ENCODE results near the gene EMP1. TPM values are rescaled to one million over a fixed set of nuclear protein-coding genes. Genes with fewer than 3 reads are reported as not detected.

Gene EMP1
- total and polyA plus RNA-seq, 2 experiments from 2014 or later: 0.07 to 0.39 TPM

DNA sequence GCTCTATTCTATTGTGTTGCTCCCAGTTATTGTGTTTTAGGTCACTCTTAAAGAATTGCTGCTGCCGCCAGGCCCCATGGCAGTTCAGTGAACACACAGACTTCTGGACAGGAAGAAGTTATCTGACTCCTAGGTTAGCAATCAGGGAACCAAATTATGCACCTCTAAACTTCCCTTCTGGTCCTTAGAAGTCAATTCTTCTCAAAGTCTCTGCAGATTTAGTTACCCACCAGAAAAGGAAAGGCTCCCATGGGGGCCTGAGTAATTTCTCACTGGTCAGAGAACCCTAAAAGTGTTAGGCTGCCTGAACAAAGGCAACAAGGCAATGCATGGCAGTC lies 10.0 kb downstream of the EMP1 start (continued):
- TF ChIP-seq ZNF114 (CRISPR knock-in tag; IDR thresholded peaks at IDR 0.05) (no peak), CREB1 (CRISPR knock-in tag; IDR thresholded peaks at IDR 0.05; ENCODE audit: low read depth) (no peak), STAT1 (IDR thresholded peaks at IDR 0.05; ENCODE audit: unreplicated experiment) (no peak), JUNB (IDR thresholded peaks at IDR 0.05; ENCODE audit: unreplicated experiment) (no peak), ZNF331 (CRISPR knock-in tag; IDR thresholded peaks at IDR 0.05; ENCODE audit: low read depth) (no peak), EZH2phosphoT487 (IDR thresholded peaks at IDR 0.05; ENCODE audit: unreplicated experiment) (no peak), NANOG (IDR thresholded peaks at IDR 0.05; ENCODE audit: borderline replicate concordance) (no peak), POLR2AphosphoS5 (IDR thresholded peaks at IDR 0.05; ENCODE audit: low read depth) (no peak)
- TF ChIP-seq, protein P1, sequence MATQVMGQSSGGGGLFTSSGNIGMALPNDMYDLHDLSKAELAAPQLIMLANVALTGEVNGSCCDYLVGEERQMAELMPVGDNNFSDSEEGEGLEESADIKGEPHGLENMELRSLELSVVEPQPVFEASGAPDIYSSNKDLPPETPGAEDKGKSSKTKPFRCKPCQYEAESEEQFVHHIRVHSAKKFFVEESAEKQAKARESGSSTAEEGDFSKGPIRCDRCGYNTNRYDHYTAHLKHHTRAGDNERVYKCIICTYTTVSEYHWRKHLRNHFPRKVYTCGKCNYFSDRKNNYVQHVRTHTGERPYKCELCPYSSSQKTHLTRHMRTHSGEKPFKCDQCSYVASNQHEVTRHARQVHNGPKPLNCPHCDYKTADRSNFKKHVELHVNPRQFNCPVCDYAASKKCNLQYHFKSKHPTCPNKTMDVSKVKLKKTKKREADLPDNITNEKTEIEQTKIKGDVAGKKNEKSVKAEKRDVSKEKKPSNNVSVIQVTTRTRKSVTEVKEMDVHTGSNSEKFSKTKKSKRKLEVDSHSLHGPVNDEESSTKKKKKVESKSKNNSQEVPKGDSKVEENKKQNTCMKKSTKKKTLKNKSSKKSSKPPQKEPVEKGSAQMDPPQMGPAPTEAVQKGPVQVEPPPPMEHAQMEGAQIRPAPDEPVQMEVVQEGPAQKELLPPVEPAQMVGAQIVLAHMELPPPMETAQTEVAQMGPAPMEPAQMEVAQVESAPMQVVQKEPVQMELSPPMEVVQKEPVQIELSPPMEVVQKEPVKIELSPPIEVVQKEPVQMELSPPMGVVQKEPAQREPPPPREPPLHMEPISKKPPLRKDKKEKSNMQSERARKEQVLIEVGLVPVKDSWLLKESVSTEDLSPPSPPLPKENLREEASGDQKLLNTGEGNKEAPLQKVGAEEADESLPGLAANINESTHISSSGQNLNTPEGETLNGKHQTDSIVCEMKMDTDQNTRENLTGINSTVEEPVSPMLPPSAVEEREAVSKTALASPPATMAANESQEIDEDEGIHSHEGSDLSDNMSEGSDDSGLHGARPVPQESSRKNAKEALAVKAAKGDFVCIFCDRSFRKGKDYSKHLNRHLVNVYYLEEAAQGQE (IDR thresholded peaks at IDR 0.05; ENCODE audit: unreplicated experiment): no peak

DNA sequence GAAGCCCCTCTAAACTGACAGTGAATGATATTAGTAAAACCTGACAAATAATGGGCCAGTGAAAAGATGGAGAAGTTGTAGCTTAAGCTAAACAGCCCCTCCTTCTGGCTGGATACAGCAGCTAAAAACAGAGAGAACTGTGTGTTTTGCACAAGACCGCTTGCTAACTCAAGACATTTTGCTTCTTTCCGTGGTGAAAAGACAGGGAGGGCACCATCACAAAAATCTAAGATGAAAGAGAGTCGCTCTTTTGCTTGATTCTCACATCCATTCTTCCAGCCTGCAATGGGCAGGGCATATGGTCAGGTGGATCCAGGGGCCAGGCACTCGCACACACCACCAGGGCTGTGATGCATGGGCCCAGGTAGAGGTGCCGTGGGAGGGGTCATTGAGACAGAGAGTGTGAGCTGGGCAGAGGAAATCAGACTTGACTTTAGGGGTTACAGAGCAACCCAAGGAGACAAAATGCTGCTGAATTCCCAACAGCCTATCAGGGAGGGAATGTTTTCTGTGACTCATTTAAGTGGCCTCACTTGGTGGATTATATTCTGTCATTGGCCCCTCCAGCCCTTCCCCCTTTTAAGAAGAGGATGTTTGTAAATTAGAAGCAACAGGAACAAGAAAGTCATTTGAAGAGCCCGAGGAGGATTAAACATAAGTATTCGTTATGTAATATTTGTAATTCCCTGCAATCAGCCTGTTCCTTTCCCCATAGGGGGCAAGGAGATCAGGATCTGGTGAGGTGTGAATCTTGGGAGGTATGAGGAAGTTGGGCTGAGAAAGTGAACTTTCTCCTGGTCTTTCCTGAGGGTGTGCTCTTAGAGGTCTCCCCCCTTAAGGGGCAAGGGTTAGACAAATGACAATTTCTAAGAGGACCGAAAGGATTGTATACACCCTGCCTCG lies 12.3 kb downstream of the EMP1 start:
- Mint-ChIP-seq H3K4me3 (no peak overlapping the region), H3K27me3 (ENCODE audit: insufficient read depth, low read depth, poor library complexity) (peaks cover 13% of the 10 kb centered on the region), H3K27ac (0 out of 2 replicates have a peak overlapping the region, but pooled peaks have one; percentile 10), H3K4me1 (peaks cover 55% of the 10 kb centered on the region), H3K36me3 (ENCODE audit: low read depth) (no peaks in the 10 kb centered on the region), H3K9me3 (no peaks in the 10 kb centered on the region)
- 0 out of 2 replicates have a peak overlapping the region, but pooled peaks have one; percentile 7 for H3K4me2 ChIP-seq
- no peaks in the 10 kb centered on the region for H3K79me2 ChIP-seq (replicated peaks; ENCODE audit: insufficient read depth)
- peaks cover 39% of the 10 kb centered on the region for H3K4me1 ChIP-seq (ENCODE audit: insufficient read depth)
- H3K9me2 ChIP-seq (ENCODE audit: insufficient read depth): no peaks in the 10 kb centered on the region
- peak; percentile 64 for ATAC-seq
- peak overlapping the region; percentile 19; the same call in 1 of the 2 replicates for H2AFZ ChIP-seq
- no peaks in the 10 kb centered on the region for H3K27me3 ChIP-seq (ENCODE audit: insufficient read depth)
- DNase-seq (ENCODE audit: low spot score): peak; percentile 70
- H3K27ac ChIP-seq (ENCODE audit: low read depth): no peak overlapping the region
- no peaks in the 10 kb centered on the region for H4K20me1 ChIP-seq (replicated peaks; ENCODE audit: insufficient read depth)
- TF ChIP-seq, protein P2, sequence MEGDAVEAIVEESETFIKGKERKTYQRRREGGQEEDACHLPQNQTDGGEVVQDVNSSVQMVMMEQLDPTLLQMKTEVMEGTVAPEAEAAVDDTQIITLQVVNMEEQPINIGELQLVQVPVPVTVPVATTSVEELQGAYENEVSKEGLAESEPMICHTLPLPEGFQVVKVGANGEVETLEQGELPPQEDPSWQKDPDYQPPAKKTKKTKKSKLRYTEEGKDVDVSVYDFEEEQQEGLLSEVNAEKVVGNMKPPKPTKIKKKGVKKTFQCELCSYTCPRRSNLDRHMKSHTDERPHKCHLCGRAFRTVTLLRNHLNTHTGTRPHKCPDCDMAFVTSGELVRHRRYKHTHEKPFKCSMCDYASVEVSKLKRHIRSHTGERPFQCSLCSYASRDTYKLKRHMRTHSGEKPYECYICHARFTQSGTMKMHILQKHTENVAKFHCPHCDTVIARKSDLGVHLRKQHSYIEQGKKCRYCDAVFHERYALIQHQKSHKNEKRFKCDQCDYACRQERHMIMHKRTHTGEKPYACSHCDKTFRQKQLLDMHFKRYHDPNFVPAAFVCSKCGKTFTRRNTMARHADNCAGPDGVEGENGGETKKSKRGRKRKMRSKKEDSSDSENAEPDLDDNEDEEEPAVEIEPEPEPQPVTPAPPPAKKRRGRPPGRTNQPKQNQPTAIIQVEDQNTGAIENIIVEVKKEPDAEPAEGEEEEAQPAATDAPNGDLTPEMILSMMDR (conservative IDR thresholded peaks at IDR 0.05; ENCODE audit: low read depth in 2 of 2): peak; percentile 82 to 85
- no peak for TF ChIP-seq ZNF114 (CRISPR knock-in tag; IDR thresholded peaks at IDR 0.05)
- H3F3A ChIP-seq (replicated peaks; ENCODE audit: low read depth): no peaks in the 10 kb centered on the region
- H3K36me3 ChIP-seq (ENCODE audit: insufficient read depth): no peaks in the 10 kb centered on the region
- no peak overlapping the region for H3K4me3 ChIP-seq

All from GM23338 (cell line).